OCI-LY7 (cell line): Measurements from ENCODE around the gene PSD2.

Experiments used
- CTCF ChIP-seq: fragments of 200-600 bp; sonication (generic); conservative IDR thresholded peaks from 2 replicates; pipeline ENCODE4 v1.5.1; 2014; ENCODE audit warnings: mild to moderate bottlenecking, antibody characterized with exemption, low read length, moderate library complexity, mixed read lengths
- EZH2phosphoT487 ChIP-seq: fragments of 200-600 bp; sonication (generic); IDR thresholded peaks from 2 replicates; pipeline ENCODE4 v1.6.1; 2018; ENCODE audit warnings: low read depth, borderline replicate concordance, mild to moderate bottlenecking, mixed run types, antibody characterized with exemption, low read length, moderate library complexity, mixed read lengths

GRCh38 chr5:139775872-139776271, 19.7 kb upstream of the PSD2 start:
- TF ChIP-seq EZH2phosphoT487 (no peak), CTCF (no peak)
